ENCODE results near the gene CLEC11A. TPM values are rescaled to one million over a fixed set of nuclear protein-coding genes. Genes with fewer than 3 reads are reported as not detected.

CLEC11A gene
- polyA plus RNA-seq, 1 donor (not counting 4 experiments of a cell fraction or from before 2014, with no cell fraction given) = 0.56 TPM

GRCh38 chr19:50697414-50698124 is 25.6 kb upstream of the CLEC11A start:
- Histone ChIP-seq H3K4me3 (ENCODE audit: control insufficient read depth in 2 of 3, extremely low read depth in 1 of 3, insufficient read depth in 2 of 3, low read depth in 1 of 3, low read length in 3 of 3) (no peak overlapping the region), H3K4me1 (ENCODE audit: control insufficient read depth, extremely low read depth, insufficient read depth, low read length) (no peaks in the 10 kb centered on the region), H4K20me1 (ENCODE audit: control insufficient read depth, extremely low read depth, insufficient read depth, low read length) (no peaks in the 10 kb centered on the region), H3K4me2 (ENCODE audit: control insufficient read depth, extremely low read depth, insufficient read depth, low read depth, low read length) (no peak overlapping the region), H3K9me3 (ENCODE audit: control insufficient read depth, low read depth, low read length) (no peaks in the 10 kb centered on the region), H3K36me3 (ENCODE audit: control insufficient read depth in 2 of 2, extremely low read depth in 1 of 2, insufficient read depth in 2 of 2, low read length in 2 of 2) (no peaks in the 10 kb centered on the region), H3K27me3 (ENCODE audit: control insufficient read depth, extremely low read depth, insufficient read depth, low read length) (peaks cover 30% of the 10 kb centered on the region), H3K9me1 (ENCODE audit: control insufficient read depth, extremely low read depth, insufficient read depth, low read length) (no peaks in the 10 kb centered on the region), H3K9ac (ENCODE audit: control insufficient read depth, extremely low read depth, insufficient read depth, low read length) (no peak overlapping the region), H3K79me2 (ENCODE audit: control insufficient read depth, insufficient read depth, low read length) (no peaks in the 10 kb centered on the region), H2AFZ (ENCODE audit: control insufficient read depth, low read length) (no peak overlapping the region), H3K27ac (ENCODE audit: control insufficient read depth, insufficient read depth, low read length) (no peak overlapping the region)
- dilution Hi-C loops (cut with MboI; ENCODE audit: extremely low pct_ligation_motif_present, low sequenced_read_pairs) = no loop called here
- FAIRE-seq = no peak
- DNase-seq (ENCODE audit: low read depth, low spot score) = no peak
- no peak for TF ChIP-seq EZH2 (IDR thresholded peaks at IDR 0.05; ENCODE audit: low read length)
- TF ChIP-seq CTCF (optimal IDR thresholded peaks at IDR 0.05 in 1 of 3, IDR thresholded peaks at IDR 0.05 in 1 of 3, conservative IDR thresholded peaks at IDR 0.05 in 1 of 3; ENCODE audit: extremely low read depth in 1 of 3, insufficient read depth in 2 of 3, low read length in 3 of 3) = no peak

GRCh38 chr19:50701367-50701985 is 21.7 kb upstream of the CLEC11A start:
- no peak overlapping the region for H3K9ac ChIP-seq (ENCODE audit: control insufficient read depth, extremely low read depth, insufficient read depth, low read length)
- H3K27ac ChIP-seq (ENCODE audit: control insufficient read depth, insufficient read depth, low read length) = no peak overlapping the region
- DNase-seq (ENCODE audit: low read depth, low spot score) (no peak), FAIRE-seq (no peak)
- peaks cover 19% of the 10 kb centered on the region for H3K27me3 ChIP-seq (ENCODE audit: control insufficient read depth, extremely low read depth, insufficient read depth, low read length)
- no peaks in the 10 kb centered on the region for H3K36me3 ChIP-seq (ENCODE audit: control insufficient read depth in 2 of 2, extremely low read depth in 1 of 2, insufficient read depth in 2 of 2, low read length in 2 of 2)
- dilution Hi-C loops (cut with MboI; ENCODE audit: extremely low pct_ligation_motif_present, low sequenced_read_pairs) = no loop called here
- H3K9me1 ChIP-seq (ENCODE audit: control insufficient read depth, extremely low read depth, insufficient read depth, low read length) = no peaks in the 10 kb centered on the region
- H2AFZ ChIP-seq (ENCODE audit: control insufficient read depth, low read length) = no peak overlapping the region
- no peaks in the 10 kb centered on the region for H3K4me1 ChIP-seq (ENCODE audit: control insufficient read depth, extremely low read depth, insufficient read depth, low read length)
- H3K9me3 ChIP-seq (ENCODE audit: control insufficient read depth, low read depth, low read length) = no peaks in the 10 kb centered on the region
- H3K4me3 ChIP-seq (ENCODE audit: control insufficient read depth in 2 of 3, extremely low read depth in 1 of 3, insufficient read depth in 2 of 3, low read depth in 1 of 3, low read length in 3 of 3) = no peak overlapping the region
- no peaks in the 10 kb centered on the region for H3K79me2 ChIP-seq (ENCODE audit: control insufficient read depth, insufficient read depth, low read length)
- H3K4me2 ChIP-seq (ENCODE audit: control insufficient read depth, extremely low read depth, insufficient read depth, low read depth, low read length) = no peak overlapping the region
- no peak for TF ChIP-seq CTCF (optimal IDR thresholded peaks at IDR 0.05 in 1 of 3, IDR thresholded peaks at IDR 0.05 in 1 of 3, conservative IDR thresholded peaks at IDR 0.05 in 1 of 3; ENCODE audit: extremely low read depth in 1 of 3, insufficient read depth in 2 of 3, low read length in 3 of 3)
- TF ChIP-seq EZH2 (IDR thresholded peaks at IDR 0.05; ENCODE audit: low read length) = no peak
- H4K20me1 ChIP-seq (ENCODE audit: control insufficient read depth, extremely low read depth, insufficient read depth, low read length) = no peaks in the 10 kb centered on the region
